Activated CD4-positive, CD25-positive, alpha-beta regulatory T cell (primary cell): ENCODE data around the gene C14orf180.

Experiments
- DNase-seq, 4 experiments: peaks; one replicate each; lab custom pipeline; 2025; lab: John Stamatoyannopoulos, UW

Gene C14orf180

DNA sequence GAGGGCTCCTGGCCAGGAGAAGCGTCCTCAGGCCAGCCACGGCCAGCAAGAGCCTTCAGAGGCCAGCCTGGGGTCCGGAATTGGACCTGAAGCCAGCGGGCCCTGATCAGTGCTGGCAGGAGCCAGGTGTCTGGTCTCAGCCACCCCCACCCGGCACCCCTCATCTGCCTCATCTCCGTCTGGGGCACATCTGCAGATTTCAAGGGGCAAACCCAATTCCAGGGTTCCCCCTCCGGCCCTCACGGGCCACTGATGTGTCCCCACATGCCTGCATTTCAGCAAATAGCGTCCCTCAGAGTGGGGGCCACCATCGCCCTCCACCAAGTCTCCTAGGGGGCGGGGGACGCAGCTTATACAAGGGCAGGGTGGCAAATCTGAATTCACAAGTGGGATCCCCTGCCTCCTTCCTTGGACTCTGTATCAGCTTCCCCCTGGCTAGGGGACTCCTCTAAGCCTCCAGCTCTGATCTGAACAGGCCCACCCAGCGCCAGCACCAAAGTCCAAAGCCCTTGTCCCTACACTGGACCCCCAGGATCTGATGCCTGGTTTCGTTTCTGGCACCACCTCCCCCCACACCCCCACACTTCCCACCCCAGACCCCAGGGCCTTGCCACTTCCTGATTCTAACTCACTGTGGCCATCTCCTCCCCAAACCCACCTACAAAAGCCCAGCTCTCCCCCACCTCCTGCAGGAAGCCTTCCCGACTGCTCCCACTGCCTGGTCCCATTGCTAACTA is 14.9 kb downstream of the C14orf180 start:
- DNase-seq: no peak

DNA sequence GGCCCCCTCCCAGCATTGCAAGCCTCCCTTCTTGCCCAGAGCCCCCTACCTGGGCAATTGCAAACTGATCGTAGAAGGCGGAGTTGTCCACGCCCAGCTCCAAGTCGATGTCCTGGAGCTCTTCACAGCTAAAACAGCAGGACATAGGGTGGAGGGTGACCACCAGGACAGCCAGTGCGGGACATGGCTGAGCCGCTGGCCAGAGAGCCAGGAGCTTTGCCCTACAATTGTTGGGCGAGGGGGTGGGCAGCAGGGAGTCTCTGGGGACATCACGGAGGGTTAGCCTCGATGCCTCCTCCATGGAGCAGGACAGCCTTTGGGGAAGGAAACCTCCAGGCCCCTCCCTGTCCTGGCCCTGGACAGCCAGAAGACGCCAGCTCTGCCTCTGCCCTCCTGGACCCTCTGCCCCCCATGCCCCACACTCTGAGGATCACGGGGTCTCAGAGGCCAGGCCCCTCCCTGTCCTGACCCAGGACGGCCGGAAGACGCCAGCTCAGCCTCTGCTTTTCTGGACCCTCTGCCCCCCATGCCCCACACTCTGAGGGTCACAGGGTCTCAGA is 15.6 kb downstream of the C14orf180 start:
- no peak for DNase-seq

DNA sequence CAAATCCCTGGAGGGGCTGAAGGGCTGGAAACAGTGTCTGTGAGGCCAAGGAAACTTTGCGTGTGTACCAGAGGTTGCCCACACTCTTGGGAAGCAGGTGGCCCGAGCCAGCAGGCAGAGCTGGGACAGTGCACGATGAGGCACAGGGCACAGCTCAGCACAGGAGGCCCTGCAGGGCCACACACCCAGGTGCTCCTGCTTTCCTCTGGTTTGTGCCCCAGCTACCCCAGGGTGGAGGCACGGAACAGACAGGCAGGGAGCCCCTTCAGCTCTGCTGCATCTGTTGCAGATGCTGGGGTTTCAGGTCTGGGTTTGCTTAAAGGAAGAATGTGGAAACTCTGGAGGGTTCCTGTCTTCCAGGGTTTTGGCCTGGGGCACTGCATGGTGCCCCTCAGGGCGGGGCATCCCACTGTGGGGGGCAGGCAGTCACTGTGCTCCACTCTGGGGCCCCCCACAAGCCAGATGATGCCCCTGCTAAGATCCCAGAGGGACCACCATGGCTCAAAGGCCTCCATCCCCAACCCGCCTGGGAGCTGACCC is 16.4 kb downstream of the C14orf180 start:
- no peak for DNase-seq

DNA sequence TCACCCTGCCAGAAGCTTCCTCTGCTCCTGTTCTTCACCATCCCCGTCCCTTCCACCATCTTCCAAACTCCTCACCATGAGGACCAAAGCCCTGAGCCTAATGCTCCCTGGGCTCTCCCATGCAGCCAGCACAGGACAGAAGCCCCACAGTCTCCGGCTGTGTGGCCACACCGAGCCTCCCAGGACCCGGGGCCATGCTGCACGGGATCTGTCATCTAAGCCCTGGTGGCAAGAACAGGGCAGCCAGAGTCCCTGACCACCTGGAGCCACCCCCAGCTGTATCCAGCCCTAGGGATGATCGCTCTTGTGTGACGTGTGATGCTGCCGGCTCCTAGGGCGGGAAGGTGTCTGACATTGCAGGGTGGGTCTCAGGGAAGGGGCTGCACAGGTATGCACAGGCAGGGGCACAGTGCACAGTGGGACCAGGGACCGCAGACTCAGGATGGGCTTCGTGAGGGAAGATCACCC is 16.9 kb downstream of the C14orf180 start:
- DNase-seq: no peak

DNA sequence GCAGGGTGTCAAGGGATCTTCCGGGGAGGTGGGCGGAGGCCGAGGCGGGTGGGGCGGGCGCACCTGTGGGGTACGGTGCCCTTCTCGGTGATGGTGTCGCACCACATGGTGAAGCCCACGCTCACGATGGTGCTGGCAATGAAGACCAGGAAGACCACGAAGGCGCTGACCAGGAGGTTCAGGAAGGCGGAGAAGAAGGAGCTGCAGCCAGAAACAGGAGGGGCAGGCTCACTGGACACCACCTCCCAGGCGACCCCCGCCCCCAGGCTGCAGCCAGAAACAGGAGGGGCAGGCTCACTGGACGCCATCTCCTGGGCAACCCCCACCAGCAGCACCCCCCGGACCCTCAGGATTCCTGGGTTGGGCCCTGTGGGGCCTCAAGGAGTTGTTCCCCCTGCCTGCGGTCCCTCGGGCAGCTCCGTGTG is 17.4 kb downstream of the C14orf180 start:
- no peak for DNase-seq

DNA sequence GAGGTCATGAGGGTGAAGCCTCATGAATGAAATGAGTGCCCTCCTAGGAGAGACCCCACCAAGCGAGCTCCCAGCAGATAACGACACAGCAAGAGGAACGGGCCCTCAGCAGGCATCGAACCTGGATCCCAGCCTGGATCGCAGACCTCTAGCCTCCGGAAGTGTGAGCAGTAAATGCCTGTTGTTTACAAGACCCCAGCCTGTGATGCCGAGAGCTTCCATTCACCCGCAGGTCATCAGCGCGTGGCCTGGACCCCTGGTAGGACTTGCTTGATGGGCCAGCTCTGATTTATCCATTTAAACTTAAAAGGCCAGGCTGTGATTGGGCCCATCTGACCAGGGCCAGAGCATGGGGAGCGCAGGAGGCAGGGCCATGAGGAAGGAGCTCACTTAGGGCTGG is 18.0 kb downstream of the C14orf180 start:
- no peak for DNase-seq

DNA sequence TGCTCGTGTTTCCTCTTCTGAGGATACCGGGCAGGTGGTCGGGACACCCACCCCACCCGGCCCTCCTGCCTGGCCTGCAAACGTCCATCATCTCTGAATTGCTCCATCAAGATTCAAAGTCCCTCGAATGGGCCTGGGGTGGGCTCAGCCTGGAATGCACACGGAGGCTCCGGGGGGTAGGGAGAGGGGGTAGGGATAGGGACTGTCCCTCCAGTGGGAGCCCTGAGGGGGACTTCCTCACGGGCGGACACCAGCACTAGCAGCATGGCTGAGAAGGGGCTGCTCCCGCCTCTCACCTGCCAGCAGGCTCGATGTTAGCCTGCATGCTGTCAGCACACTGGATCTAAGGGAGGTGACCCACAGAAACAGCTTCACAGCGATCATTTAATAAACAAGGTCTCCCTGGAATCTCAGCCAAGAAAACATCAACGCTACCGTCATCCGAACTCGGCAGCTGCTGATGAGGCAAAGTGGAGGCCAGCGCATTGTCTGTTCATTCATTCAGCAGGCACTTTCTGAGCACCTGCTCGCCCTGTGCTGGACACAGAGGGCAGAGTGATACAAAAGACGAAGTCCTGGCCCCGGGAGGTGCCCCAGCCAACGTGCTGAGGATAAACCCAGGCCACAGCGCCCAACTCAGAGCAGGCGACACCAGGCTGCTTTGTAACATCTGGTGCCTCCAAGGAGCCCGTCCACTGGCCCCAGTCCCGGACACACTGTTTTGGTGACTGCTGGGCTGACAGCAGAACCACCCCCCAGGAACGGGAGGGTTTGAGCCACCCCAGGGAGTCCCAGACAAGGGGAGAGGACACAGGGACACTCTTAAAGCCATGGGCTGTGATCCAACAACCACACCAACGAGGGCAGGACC is 18.7 kb downstream of the C14orf180 start:
- DNase-seq: no peak

DNA sequence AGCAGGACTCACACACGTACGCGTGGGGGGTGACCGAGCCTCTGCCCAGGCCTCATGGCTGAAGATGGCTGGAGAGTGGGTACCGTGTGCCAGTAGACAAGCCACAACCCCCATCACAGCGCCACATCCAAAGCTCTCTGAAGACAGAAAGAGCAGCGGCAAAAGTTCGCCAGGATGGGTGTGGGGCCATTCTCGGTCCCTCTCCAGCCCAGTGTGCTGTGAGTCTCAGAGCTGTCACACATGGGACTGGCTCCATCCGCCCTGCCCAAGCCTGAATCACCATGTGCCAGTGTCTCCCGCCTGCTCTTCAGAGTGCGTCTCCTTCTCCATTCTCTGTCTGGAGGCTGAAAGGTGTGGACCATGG is 19.3 kb downstream of the C14orf180 start:
- DNase-seq: no peak

DNA sequence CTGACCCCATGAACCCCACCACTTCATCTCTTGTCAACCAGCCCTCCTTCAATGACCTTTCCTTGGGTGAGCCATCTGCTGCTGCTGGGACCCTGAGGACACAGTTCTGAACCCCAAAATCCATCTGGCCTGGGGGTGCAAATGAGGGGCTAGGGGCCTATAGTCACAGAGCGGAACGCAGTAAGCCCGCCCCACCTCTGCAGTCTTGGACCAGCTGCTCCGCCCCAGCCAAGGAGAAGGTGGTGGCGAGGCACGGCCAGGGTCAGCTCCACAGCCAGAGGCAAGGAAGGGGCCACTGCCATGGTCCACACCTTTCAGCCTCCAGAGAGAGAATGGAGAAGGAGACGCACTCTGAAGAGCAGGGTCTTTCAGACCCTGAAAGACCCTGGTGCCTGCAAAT is 19.9 kb downstream of the C14orf180 start:
- DNase-seq: no peak

DNA sequence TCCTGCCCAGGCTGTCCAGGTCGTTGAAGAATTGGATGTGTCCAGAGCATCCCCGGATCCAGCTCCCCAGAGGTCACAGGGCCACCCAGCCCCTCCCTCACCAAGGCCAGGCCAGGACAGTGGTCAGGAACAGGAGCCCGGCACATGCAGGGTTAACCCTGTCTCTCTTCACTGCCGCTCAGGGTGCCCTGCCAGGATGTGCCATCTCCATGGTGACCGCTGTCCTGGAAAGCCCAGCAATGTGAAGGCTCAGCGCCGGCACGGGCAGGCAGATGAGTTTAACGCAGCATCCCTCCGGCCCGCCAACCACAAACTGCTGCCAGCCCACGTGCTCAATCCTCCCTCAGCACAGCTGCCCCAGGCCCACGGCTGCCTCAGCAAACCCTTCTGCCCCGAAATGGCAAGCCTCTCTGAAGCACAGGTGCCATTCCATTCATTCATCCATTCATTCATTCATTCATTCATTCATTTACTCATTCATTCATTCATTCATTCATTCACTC is 20.6 kb downstream of the C14orf180 start:
- DNase-seq: no peak

DNA sequence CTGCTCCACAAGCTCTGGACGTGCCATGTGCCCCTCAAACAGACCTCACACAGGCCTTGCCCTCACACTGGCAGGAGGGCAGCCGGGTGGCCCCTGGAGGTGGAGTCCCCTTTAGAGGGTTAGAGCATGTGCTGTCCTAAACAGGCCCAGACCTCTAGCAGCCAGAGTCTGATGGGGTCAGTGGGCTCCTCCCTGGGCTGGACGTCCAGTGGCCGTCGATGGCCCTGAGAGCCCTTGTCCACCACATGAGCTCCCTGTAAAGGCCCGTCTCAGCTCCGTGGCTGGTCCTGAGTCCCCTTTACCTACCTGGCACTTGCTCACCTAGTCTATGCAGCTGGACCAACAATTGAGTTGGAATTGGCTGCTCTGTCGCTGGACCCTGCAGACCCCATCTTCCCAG is 21.2 kb downstream of the C14orf180 start:
- DNase-seq: no peak

DNA sequence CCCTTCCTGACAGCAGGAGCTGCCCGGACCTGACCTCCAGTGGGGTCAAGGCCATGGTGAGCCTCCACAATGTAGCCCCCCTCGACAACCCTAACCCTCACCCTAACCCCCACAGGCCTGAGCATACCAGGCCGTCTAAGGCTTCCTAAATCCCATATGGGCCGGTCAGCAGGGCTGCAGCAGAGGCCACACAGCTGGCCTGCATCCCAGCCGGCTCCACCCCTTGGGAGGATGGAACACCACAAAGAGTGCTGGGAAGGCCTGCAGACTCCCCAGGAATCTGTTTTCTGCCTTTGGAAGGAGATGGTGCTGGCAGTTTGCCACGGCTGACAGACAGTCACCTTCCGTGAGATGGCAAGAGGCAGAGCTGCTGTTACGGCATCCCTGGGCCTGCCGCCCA is 22.2 kb downstream of the C14orf180 start:
- DNase-seq: no peak

DNA sequence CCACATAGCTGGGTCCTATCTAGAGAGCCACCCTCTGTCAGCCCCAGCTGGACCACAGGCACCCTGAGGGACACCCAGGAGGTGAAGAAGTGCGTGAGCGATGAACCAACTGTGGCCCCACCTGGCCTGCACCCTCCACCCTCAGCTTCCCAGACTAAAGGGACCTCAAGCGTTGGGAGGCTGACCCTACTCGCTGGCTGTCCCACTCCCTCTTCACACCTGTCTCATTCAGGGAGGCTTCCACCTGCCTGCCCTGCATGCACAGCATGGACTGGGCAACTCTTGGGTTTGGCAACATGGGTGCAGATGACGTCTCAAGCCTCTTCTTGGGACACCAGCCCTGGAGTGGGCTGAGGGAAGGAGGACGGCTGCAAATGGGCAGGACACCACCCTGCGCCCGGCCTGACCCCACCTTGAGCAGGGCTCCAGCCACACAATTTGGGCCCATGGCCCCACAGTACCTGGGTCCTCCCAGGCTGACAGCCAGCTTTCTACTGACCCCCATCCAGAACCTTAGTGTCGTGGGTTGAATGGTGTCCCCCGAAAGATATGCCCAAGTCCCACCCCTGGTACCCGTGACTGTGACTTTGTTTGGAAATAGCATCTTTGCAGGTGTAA is 22.9 kb downstream of the C14orf180 start:
- no peak for DNase-seq

DNA sequence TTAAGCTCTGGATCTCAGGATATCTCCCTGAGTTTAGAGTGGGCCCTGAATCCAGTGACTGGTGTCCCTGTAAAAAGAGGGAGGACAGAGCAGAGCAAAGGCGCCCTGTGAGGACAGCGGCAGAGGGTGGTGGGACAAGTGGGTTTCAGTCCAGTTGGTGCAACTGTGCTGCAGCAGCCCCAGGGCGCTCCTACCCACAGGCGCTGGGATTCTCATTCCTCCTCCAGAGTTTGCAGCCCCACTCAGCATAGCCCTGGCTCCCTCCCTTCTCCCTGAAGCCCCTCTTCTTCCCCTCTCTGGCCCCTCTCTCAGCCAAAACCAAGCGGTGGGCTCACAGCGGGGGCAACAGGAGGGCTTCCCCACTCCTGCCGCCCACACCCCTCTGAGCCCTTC is 23.4 kb downstream of the C14orf180 start:
- DNase-seq: no peak

DNA sequence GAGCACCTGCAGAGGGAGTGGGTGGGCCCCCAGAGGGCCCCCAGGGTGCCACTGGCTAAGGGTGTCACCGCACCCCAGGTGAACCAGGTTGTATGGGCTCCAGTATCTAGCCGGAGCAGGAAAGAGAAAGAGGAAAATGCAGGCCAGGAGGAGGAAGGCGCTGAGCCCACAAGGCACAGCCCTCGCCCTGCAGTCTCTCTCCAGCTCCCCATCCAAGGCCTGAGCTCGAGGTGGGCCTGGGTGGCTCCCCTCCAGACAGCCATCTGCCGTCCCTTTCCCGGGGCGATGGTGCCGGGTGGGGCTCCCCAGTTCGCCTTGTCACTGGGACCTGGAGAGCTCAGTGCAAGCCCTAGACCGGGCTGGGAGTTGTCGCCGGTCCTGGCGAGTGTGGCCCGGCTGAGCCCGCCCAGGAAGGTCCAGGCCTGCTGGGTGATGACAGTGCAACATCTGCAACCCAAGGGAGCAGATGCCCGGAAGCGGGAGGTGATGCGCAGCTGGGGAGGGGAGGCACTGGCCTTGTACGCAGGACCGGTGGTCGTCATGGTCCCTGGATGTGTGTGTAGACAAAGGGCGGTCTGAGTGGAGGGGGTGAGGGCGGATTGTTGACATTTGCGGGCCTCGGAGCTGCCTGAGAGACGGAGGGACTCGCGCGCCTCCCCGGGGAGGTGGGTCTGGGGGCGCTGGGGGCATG is 24.3 kb downstream of the C14orf180 start:
- no peak for DNase-seq

DNA sequence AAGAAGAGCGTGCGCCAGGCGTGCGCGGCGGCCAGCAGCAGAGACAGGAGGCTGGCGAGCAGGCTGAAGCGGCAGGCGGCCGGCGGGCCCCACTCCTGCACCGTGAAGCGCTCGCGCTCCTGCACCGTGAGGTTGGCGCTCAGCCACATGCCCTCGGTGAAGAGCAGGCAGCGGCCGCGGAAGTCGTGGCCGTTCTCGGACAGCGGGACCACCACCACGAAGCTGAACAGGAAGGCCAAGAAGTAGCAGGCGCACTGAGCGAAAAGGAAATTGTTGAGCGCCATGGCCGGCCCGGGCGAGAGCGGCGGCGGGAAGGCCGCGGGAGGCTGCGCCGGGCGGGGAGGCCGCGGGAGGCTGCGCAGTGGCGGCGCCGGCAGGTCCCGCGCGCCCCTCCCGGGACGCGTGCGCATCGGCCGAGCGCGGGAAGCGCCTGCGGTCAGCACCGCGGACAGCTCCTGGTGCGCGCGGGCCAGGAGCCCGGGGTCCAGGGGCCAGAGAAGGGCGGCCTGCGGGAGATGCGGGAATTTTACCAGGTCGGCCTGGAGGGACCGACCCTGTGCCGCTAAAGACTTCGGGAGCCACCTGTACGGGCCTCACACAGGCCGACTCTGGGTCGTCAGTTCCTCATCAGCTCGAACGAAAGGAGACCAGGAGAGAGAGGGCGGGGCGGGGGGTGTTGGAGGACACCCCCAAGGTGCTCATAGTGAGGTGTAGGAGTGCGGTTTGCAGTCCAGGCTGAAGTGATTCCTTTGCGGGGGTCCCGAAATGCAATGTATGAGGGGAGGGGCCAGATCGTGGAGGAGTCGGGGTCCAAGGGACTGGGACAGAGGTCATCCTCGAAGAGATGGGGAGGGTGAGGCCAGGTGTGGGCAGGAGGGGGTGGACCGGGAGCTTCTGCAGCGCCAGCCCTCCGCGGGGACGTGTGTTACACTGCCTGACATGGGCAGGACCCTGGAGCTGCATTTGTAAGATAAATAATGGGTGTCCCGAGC is 25.2 kb downstream of the C14orf180 start, which contains the start of gene TMEM179:
Gene TMEM179 (minus strand): TSS at position 315 of the 992 bp plus-strand sequence. CDS start 31 bp downstream, at position 284.
- DNase-seq: no peak

DNA sequence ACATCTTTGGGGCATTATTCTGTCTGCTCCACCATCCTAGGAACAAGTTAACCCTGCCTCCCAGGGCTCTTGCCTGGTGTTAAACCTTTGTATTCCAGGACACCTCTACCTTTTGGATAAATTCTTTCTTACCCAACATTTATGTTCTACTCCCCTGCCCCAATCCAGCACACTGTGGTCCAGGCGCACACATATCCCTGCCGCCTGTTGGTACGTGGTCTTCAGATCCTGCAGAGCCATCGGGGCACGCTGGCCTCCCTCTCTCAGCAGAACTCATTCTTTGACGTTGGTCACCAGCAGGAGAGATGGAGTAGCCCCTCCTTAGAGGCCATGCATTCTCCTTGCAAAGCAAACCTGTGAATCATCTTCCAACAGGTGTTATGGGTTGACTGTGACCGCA is 30.1 kb downstream of the C14orf180 start:
- no peak for DNase-seq

DNA sequence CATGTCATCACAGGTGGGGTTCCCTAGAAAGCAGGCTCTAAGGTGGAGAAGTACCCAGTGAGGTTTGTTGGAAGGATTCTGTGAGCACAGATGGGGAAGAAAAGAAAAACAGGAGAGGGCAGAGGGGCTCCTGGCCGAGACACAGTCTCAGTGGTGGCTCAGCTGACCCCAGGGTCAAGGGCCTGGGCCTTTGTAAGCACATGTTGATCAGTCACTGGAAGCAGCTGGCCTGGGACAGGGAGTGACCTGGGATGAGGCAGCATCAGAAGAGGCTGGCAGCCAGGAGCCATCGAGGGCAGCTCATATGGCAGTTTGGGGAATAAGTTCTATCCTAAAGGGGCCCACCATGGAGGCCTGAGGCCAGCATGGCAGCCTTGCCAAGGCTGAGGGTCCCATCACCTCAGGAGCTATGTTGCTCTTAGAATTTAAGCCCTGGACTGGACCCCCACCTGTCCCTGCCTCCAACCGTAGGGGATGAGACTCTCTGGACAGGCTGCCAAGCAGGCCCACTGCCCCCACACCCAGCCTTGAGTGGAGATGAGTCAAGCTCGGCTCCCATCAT is 31.3 kb downstream of the C14orf180 start:
- DNase-seq: no peak

DNA sequence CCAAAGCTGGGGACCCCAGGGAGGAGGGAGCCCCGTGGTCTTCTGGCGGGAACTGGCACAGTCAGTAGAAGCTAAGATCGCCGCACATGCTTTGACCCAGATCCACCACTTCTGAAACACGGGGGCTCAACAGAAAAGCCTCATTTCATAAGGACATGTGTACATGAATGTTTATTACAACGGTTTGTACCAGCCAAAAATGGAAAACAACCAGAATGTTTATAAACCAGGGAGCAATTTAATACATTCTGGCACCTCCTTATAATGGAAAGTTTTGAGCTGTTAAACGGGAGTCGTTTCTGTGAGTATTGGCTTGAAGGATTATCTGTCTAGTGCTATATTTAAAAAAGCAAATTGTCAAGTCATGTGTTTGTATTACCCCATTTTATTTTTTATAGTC is 32.3 kb downstream of the C14orf180 start:
- no peak for DNase-seq
